ENCODE measurements around the gene FAM89A. TPM values are rescaled to one million over a fixed set of nuclear protein-coding genes. Genes with fewer than 3 reads are reported as not detected.
"Not testable (repeated sequence)": the region's sequence is repeated elsewhere in the genome, so short reads cannot be mapped to it uniquely, and the experiment has no call there.

The FAM89A gene
- total RNA-seq, 2 experiments from 2014 or later: 5.6 to 9.7 TPM

DNA sequence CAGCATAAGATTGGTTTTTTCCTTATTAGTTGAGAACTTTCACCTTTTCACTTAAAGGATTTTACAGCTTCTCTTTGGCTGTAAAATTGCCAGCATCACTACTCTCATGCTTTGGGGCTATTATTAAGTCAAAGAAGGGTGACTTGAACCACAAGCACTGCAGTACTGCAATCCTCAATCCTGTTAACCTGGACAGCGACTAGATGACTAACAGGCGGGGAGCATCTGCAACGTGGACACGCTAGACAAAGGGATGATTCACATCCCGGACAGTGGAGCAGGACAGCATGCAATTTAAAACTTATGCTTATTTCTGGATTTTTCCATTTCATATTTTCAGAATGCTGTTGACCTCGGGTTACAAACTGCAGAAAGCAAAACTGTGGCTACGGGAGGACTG lies 53.1 kb downstream of the FAM89A start:
- Histone ChIP-seq H3K36me3 (ENCODE audit: insufficient read depth, low read length) (peaks cover 26% of the 10 kb centered on the region), H4K20me1 (ENCODE audit: insufficient read depth, low read length) (no peaks in the 10 kb centered on the region; the same call in 1 of the 2 replicates), H3K4me3 (ENCODE audit: low read depth, low read length, poor library complexity, severe bottlenecking) (no peak overlapping the region), H2AFZ (ENCODE audit: low read length) (no peak overlapping the region), H3K79me2 (ENCODE audit: insufficient read depth, low read depth, low read length) (no peaks in the 10 kb centered on the region; the same call in 1 of the 2 replicates), H3K27ac (ENCODE audit: low read depth, low read length, poor library complexity, severe bottlenecking) (no peak overlapping the region), H3K9me3 (ENCODE audit: low read length) (no peaks in the 10 kb centered on the region), H3K9me2 (ENCODE audit: insufficient read depth, low read length) (no peaks in the 10 kb centered on the region), H3K4me1 (ENCODE audit: insufficient read depth, low read length, poor library complexity, severe bottlenecking) (peaks cover 4% of the 10 kb centered on the region), H3K4me2 (ENCODE audit: low read length) (no peak overlapping the region)
- no TSS peak for BruUV-seq (replicated peaks)
- no peak for DNase-seq (ENCODE audit: low spot score)
- intact Hi-C loops (cut with micrococcal nuclease; ENCODE audit: unreplicated experiment): no loop called here
- ChIA-PET POLR2A (interaction anchor here (1.0 kb wide), 1 partner anchor 36 kb away, joined by 4 read pairs; no protein-coding TSS in a partner anchor), CTCF (ENCODE audit: unreplicated experiment) (no interaction called here)
- no peak for TF ChIP-seq CTCF (conservative IDR thresholded peaks at IDR 0.05; ENCODE audit: low read length)
- TF ChIP-seq EZH2phosphoT487 (IDR thresholded peaks at IDR 0.05; ENCODE audit: borderline replicate concordance, low read depth, low read length): no peak

- Histone ChIP-seq H3K79me2 (ENCODE audit: insufficient read depth, low read depth, low read length) (peaks cover 5% of the 10 kb centered on the region; the same call in 1 of the 2 replicates), H2AFZ (ENCODE audit: low read length) (no peak overlapping the region), H3K4me1 (ENCODE audit: insufficient read depth, low read length, poor library complexity, severe bottlenecking) (peaks cover 10% of the 10 kb centered on the region), H3K9me2 (ENCODE audit: insufficient read depth, low read length) (no peaks in the 10 kb centered on the region), H3K27ac (ENCODE audit: low read depth, low read length, poor library complexity, severe bottlenecking) (no peak overlapping the region), H3K9me3 (ENCODE audit: low read length) (no peaks in the 10 kb centered on the region), H4K20me1 (ENCODE audit: insufficient read depth, low read length) (no peaks in the 10 kb centered on the region; the same call in 1 of the 2 replicates), H3K4me3 (ENCODE audit: low read depth, low read length, poor library complexity, severe bottlenecking) (no peak overlapping the region), H3K36me3 (ENCODE audit: insufficient read depth, low read length) (peaks cover 30% of the 10 kb centered on the region), H3K4me2 (ENCODE audit: low read length) (no peak overlapping the region)
- DNase-seq (ENCODE audit: low spot score): no peak
- TF ChIP-seq CTCF (conservative IDR thresholded peaks at IDR 0.05; ENCODE audit: low read length): no peak
- TF ChIP-seq EZH2phosphoT487 (IDR thresholded peaks at IDR 0.05; ENCODE audit: borderline replicate concordance, low read depth, low read length): no peak
- ChIA-PET POLR2A (no interaction called here), CTCF (ENCODE audit: unreplicated experiment) (no interaction called here)
- intact Hi-C loops (cut with micrococcal nuclease; ENCODE audit: unreplicated experiment): no loop called here
- BruUV-seq (replicated peaks): no TSS peak
Measured at GRCh38 chr1:230985711-230986110, 54.3 kb downstream of the FAM89A start.

DNA sequence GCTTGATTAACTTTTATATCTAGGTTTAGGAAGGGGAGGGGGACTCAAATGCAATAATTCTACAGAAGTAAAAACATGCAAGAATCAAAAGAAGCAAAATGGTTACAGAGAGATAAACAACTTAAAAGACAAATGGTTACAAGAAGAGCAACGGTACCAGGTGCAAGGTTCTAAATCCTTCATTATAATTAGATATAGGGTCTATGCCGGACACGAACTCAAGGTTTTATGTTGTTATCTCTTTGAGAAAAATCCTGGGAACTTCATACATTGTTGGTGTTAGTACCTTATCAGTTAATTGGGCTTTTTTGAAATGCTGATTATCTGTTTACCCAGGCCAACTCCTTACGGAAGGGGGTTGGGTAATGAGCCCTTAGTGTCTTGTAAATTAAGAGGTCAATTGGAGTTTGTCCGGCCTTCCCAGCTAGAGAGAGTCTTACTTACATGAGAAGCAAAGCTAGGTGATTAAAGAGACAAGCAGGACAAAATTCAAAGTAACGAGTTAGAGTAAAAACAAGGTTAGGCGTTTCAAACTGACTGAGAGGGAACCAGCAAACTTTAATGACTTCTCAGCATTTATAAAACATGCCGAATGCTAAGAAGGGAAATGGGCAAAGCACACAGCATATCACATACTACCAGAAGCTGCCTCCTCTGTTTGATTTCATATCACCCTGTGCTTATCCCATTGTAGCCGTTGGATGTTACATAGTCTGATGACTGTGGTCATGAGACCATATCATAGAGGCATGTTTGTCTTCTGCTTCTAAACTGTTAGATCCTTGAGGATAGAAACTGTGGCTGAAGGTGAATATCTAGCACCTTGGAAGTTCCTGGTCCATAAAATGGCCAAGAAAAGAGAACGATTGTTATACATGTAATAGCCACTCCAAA lies 55.2 kb downstream of the FAM89A start:
- intact Hi-C loops (cut with micrococcal nuclease; ENCODE audit: unreplicated experiment); DNase-seq (ENCODE audit: low spot score); H3K9me2 ChIP-seq (ENCODE audit: insufficient read depth, low read length); CTCF ChIA-PET (ENCODE audit: unreplicated experiment); H3K4me3 ChIP-seq (ENCODE audit: low read depth, low read length, poor library complexity, severe bottlenecking); H2AFZ ChIP-seq (ENCODE audit: low read length); H3K4me2 ChIP-seq (ENCODE audit: low read length); BruUV-seq (replicated peaks); H4K20me1 ChIP-seq (ENCODE audit: insufficient read depth, low read length); H3K9me3 ChIP-seq (ENCODE audit: low read length); POLR2A ChIA-PET; H3K27ac ChIP-seq (ENCODE audit: low read depth, low read length, poor library complexity, severe bottlenecking): not testable (repeated sequence)
- Histone ChIP-seq H3K79me2 (ENCODE audit: insufficient read depth, low read depth, low read length) (peaks cover 13% of the 10 kb centered on the region; the same call in 1 of the 2 replicates), H3K36me3 (ENCODE audit: insufficient read depth, low read length) (peaks cover 27% of the 10 kb centered on the region), H3K4me1 (ENCODE audit: insufficient read depth, low read length, poor library complexity, severe bottlenecking) (peaks cover 18% of the 10 kb centered on the region)
